OCI-LY7 (cell line): ENCODE results near the gene KLHL24.

Experiments
- CTCF ChIP-seq: fragments of 200-600 bp; sonication (generic); conservative IDR thresholded peaks from 2 replicates; pipeline ENCODE4 v1.5.1; 2014; ENCODE audit warnings: mild to moderate bottlenecking, antibody characterized with exemption, low read length, moderate library complexity, mixed read lengths
- EZH2phosphoT487 ChIP-seq: fragments of 200-600 bp; sonication (generic); IDR thresholded peaks from 2 replicates; pipeline ENCODE4 v1.6.1; 2018; ENCODE audit warnings: low read depth, borderline replicate concordance, mild to moderate bottlenecking, mixed run types, antibody characterized with exemption, low read length, moderate library complexity, mixed read lengths

- TF ChIP-seq CTCF (no peak), EZH2phosphoT487 (no peak)
These were observed 29.5 kb downstream of the KLHL24 start for GRCh38 chr3:183664913-183665381.
